MCF 10A (cell line): Measurements from ENCODE around the gene ZNF337. TPM values are rescaled to one million over a fixed set of nuclear protein-coding genes. Genes with fewer than 3 reads are reported as not detected.
"Not testable (repeated sequence)": the region's sequence is repeated elsewhere in the genome, so short reads cannot be mapped to it uniquely, and the experiment has no call there.

Source experiments
- BruUV-seq: library from RNA; stranded (reverse); fragments of 400-500 nt; replicated peaks from 2 replicates; lab custom pipeline; 2021; lab: Mats Ljungman, UMichigan
- CTCF ChIA-PET: fragments of 300-600 bp; sonication (Branson Sonifier 250); formaldehyde crosslinking; extraction: SDS; loops from one replicate; lab custom pipeline; 2021; ENCODE audit warnings: antibody characterized with exemption, inconsistent platforms; lab: Yijun Ruan, JAX
- POLR2A ChIA-PET: fragments of 300-600, 350-650 bp; sonication (Branson Sonifier 250); formaldehyde crosslinking; extraction: SDS; loops from one replicate; lab custom pipeline; 2020; ENCODE audit warnings: antibody characterized with exemption, inconsistent platforms; lab: Yijun Ruan, JAX
- DNase-seq: peaks from one replicate; pipeline ENCODE4 v3.0.0-alpha.2; 2018; ENCODE audit not compliant: unreplicated experiment
- H3K27ac Mint-ChIP-seq: one replicate; pipeline ENCODE4 v1.8.0; 2022; ENCODE audit warnings: mild to moderate bottlenecking, low read depth, mixed read lengths; ENCODE audit not compliant: unreplicated experiment
- H3K27me3 Mint-ChIP-seq: one replicate; pipeline ENCODE4 v1.8.0; 2022; ENCODE audit warnings: mixed read lengths; ENCODE audit not compliant: insufficient read depth, unreplicated experiment
- H3K36me3 Mint-ChIP-seq: one replicate; pipeline ENCODE4 v1.8.0; 2022; ENCODE audit warnings: mild to moderate bottlenecking, moderate library complexity, mixed read lengths; ENCODE audit not compliant: insufficient read depth, unreplicated experiment
- H3K4me1 Mint-ChIP-seq: one replicate; pipeline ENCODE4 v1.8.0; 2022; ENCODE audit warnings: mixed read lengths; ENCODE audit not compliant: insufficient read depth, unreplicated experiment
- H3K4me3 Mint-ChIP-seq: one replicate; pipeline ENCODE4 v1.8.0; 2022; ENCODE audit warnings: mild to moderate bottlenecking, moderate library complexity, mixed read lengths; ENCODE audit not compliant: unreplicated experiment
- H3K9me3 Mint-ChIP-seq: one replicate; pipeline ENCODE4 v1.8.0; 2022; ENCODE audit warnings: mixed read lengths; ENCODE audit not compliant: unreplicated experiment
- intact Hi-C: fragments of 100-400 bp; cut with micrococcal nuclease; formaldehyde crosslinking; loops from 2 replicates; pipeline ENCODE4 v1.14.1; 2022
- total RNA-seq: library from RNA; stranded (reverse); gene quantifications from 2 replicates; pipeline ENCODE4 v1.2.3, GENCODE V29; 2022
- TF ChIP-seq, protein P1 (sequence below): fragments of 200-600 bp; IDR thresholded peaks from one replicate; pipeline ENCODE4 v1.8.0; 2022; ENCODE audit warnings: antibody characterized with exemption, mild to moderate bottlenecking; ENCODE audit not compliant: unreplicated experiment

The ZNF337 gene
- total RNA-seq, 1 experiment from 2014 or later = 19.5 TPM

DNA sequence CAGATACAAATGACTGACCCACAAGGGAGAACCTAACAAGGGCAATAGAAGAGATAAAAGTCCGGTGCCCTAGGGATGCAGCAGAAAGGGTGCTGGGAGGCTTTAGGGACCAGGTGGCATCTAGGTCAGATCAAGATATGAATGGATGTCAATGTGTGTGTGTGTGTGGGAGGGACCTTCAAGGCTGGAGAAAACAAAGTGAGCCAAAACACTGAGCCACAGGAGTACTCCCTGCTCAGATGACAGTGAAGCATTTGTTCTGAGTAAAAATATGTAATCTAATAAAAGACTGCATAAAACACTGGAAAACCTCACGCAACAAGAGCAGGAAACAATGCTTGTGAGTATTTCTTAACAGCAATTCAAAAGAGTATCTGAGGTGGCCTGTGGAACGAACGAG, 28.2 kb downstream of the ZNF337 start:
- DNase-seq = no peak
- Mint-ChIP-seq H3K36me3 (peaks cover 8% of the 10 kb centered on the region), H3K4me3 (no peak overlapping the region), H3K27me3 (no peaks in the 10 kb centered on the region), H3K9me3 (no peaks in the 10 kb centered on the region), H3K27ac (no peak overlapping the region), H3K4me1 (peaks cover 17% of the 10 kb centered on the region)
- intact Hi-C loops = no loop called here
- no TSS peak for BruUV-seq
- ChIA-PET POLR2A (interaction anchor here (1.1 kb wide), 1 partner anchor 13 kb away, joined by 5 read pairs; no protein-coding TSS in a partner anchor), CTCF (interaction anchor here (1.0 kb wide), 1 partner anchor 16 kb away, joined by 3 read pairs; no protein-coding TSS in a partner anchor)
- TF ChIP-seq, protein P1, sequence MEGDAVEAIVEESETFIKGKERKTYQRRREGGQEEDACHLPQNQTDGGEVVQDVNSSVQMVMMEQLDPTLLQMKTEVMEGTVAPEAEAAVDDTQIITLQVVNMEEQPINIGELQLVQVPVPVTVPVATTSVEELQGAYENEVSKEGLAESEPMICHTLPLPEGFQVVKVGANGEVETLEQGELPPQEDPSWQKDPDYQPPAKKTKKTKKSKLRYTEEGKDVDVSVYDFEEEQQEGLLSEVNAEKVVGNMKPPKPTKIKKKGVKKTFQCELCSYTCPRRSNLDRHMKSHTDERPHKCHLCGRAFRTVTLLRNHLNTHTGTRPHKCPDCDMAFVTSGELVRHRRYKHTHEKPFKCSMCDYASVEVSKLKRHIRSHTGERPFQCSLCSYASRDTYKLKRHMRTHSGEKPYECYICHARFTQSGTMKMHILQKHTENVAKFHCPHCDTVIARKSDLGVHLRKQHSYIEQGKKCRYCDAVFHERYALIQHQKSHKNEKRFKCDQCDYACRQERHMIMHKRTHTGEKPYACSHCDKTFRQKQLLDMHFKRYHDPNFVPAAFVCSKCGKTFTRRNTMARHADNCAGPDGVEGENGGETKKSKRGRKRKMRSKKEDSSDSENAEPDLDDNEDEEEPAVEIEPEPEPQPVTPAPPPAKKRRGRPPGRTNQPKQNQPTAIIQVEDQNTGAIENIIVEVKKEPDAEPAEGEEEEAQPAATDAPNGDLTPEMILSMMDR = no peak

DNA sequence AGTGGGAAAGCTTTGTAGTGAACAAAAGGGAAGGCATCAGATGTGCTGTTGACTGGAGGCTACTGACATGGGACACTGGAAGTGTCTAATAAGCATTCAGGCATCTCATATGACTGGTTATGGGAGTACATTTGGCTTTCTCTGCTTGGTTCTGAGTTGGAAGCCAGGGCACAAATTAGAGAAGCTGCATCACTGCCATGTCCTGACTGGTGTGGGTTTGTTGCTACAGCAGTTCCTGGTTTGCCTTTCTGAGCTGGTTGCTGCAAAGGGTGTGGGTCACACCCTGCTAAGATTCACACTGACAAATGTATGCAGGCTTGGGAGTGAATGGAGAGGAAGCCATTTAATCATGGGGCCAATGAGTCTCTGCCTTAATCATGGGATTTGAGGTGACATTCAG, 36.7 kb downstream of the ZNF337 start:
- Mint-ChIP-seq H3K27ac (no peak overlapping the region), H3K4me1 (no peaks in the 10 kb centered on the region), H3K9me3 (no peaks in the 10 kb centered on the region), H3K36me3 (peaks cover 43% of the 10 kb centered on the region), H3K27me3 (no peaks in the 10 kb centered on the region), H3K4me3 (no peak overlapping the region)
- TF ChIP-seq, protein P1 = no peak
- CTCF ChIA-PET = no interaction called here
- POLR2A ChIA-PET = no interaction called here
- intact Hi-C loops = no loop called here
- BruUV-seq = no TSS peak
- no peak for DNase-seq

DNA sequence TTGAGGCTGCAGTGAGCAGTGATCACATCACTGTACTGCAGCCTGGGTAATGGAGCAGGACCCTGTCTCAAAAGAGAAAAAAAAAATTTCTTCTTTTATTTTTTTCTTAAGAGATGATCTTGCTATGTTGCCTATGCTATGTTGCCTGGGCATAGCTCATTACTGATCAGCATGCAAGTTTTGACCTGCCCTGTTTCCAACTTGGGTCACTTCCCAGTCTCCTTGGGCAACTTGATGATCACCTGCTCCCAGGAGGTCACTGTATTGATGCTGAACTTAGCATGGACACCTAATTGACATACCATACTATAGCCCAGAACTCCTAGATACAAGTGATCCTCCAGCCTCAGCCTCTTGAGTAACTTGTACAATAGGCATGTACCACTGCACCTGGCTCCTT, 42.2 kb downstream of the ZNF337 start:
- Mint-ChIP-seq H3K36me3 (peaks cover 45% of the 10 kb centered on the region), H3K27ac (peak overlapping the region; percentile 20), H3K4me1 (no peaks in the 10 kb centered on the region), H3K4me3 (no peak overlapping the region), H3K27me3 (no peaks in the 10 kb centered on the region), H3K9me3 (no peaks in the 10 kb centered on the region)
- POLR2A ChIA-PET = interaction anchor here (1.0 to 3.1 kb wide), 5 partner anchors 14 to 32 kb away, joined by 3 to 16 read pairs (median 9); no protein-coding TSS in a partner anchor
- CTCF ChIA-PET = interaction anchor here (0.6 to 0.9 kb wide), 3 partner anchors 10 to 273 kb away, joined by 3 to 5 read pairs (median 3); no protein-coding TSS in a partner anchor
- TF ChIP-seq, protein P1 = no peak
- peak; percentile 72 for DNase-seq
- intact Hi-C loops = no loop called here
- BruUV-seq = no TSS peak

DNA sequence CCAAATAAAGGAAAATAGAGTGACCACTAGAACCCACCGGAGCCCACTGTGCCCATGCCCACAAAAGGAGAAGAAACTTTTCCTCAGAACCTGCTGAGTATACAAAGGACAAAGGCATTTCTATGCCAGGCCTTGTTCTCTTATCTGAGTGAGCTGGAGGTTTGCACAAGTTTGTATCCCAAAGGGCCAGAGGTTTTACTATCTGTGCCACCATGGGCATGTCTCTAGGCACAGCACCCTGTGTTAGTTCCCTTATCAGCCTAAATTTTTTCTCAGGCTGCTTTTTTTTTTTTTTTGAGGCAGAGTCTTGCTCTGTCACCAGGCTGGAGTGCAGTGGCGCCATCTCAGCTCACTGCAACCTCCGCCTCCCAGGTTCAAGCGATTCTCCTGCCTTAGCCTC, 43.8 kb downstream of the ZNF337 start:
- BruUV-seq, DNase-seq, H3K4me1 Mint-ChIP-seq, H3K27ac Mint-ChIP-seq, H3K4me3 Mint-ChIP-seq, H3K9me3 Mint-ChIP-seq, H3K27me3 Mint-ChIP-seq, intact Hi-C loops: not testable (repeated sequence)
- ChIA-PET CTCF (interaction anchor here (0.9 to 1.1 kb wide), 3 partner anchors 16 to 359 kb away, joined by 3 read pairs; no protein-coding TSS in a partner anchor), POLR2A (interaction anchor here (0.7 to 3.1 kb wide), 3 partner anchors 13 to 287 kb away, joined by 4 to 16 read pairs (median 4); no protein-coding TSS in a partner anchor)
- peaks cover 35% of the 10 kb centered on the region for H3K36me3 Mint-ChIP-seq
